ENCODE data around the gene ACR. TPM values are rescaled to one million over a fixed set of nuclear protein-coding genes. Genes with fewer than 3 reads are reported as not detected.

Gene ACR
- total RNA-seq, 1 donor from 2014 or later = not detected

- Histone ChIP-seq H3K4me1 (ENCODE audit: insufficient read depth, low read length) (no peaks in the 10 kb centered on the region), H3K27ac (ENCODE audit: low read depth, low read length) (no peak overlapping the region), H2AFZ (ENCODE audit: low read depth, low read length) (no peak overlapping the region), H3K36me3 (ENCODE audit: insufficient read depth, low read length) (no peaks in the 10 kb centered on the region), H4K20me1 (ENCODE audit: insufficient read depth, low read length) (peaks cover 7% of the 10 kb centered on the region), H3K9me3 (ENCODE audit: insufficient read depth, low read depth, low read length) (no peaks in the 10 kb centered on the region), H3K27me3 (ENCODE audit: insufficient read depth, low read length) (peaks cover 27% of the 10 kb centered on the region), H3K4me3 (ENCODE audit: insufficient read depth, low read depth, low read length) (no peak overlapping the region), H3K4me2 (ENCODE audit: low read length) (no peak overlapping the region), H3K9ac (ENCODE audit: low read length) (no peak overlapping the region), H3K79me2 (ENCODE audit: insufficient read depth, low read length) (no peaks in the 10 kb centered on the region)
- Mint-ChIP-seq H3K36me3 (ENCODE audit: low read depth, unreplicated experiment) (peaks cover 3% of the 10 kb centered on the region), H3K27me3 (ENCODE audit: low read depth, unreplicated experiment) (peaks cover 51% of the 10 kb centered on the region), H3K4me1 (ENCODE audit: low read depth, unreplicated experiment) (peaks cover 4% of the 10 kb centered on the region), H3K4me3 (ENCODE audit: unreplicated experiment) (no peak overlapping the region), H3K9me3 (ENCODE audit: unreplicated experiment) (peaks cover 7% of the 10 kb centered on the region), H3K27ac (ENCODE audit: unreplicated experiment) (no peak overlapping the region)
- DNase-seq (ENCODE audit: low read depth) = no peak
- FAIRE-seq = no peak
- TF ChIP-seq EZH2 (IDR thresholded peaks at IDR 0.05; ENCODE audit: insufficient read depth, low read length) (no peak), CTCF (IDR thresholded peaks at IDR 0.05; ENCODE audit: insufficient read depth, low read depth, low read length) (no peak)
These were observed 2.8 kb upstream of the ACR start for GRCh38 chr22:50734986-50735738.

GRCh38 chr22:50735739-50736030, 2.3 kb upstream of the ACR start:
- peaks cover 27% of the 10 kb centered on the region for H3K27me3 ChIP-seq (ENCODE audit: insufficient read depth, low read length)
- no peak for DNase-seq (ENCODE audit: low read depth)
- H4K20me1 ChIP-seq (ENCODE audit: insufficient read depth, low read length) = peaks cover 7% of the 10 kb centered on the region
- H3K9me3 ChIP-seq (ENCODE audit: insufficient read depth, low read depth, low read length) = no peaks in the 10 kb centered on the region
- no peak overlapping the region for H3K27ac Mint-ChIP-seq (ENCODE audit: unreplicated experiment)
- H3K27ac ChIP-seq (ENCODE audit: low read depth, low read length) = no peak overlapping the region
- no peak overlapping the region for H3K4me2 ChIP-seq (ENCODE audit: low read length)
- no peaks in the 10 kb centered on the region for H3K4me1 ChIP-seq (ENCODE audit: insufficient read depth, low read length)
- FAIRE-seq = no peak
- peaks cover 7% of the 10 kb centered on the region for H3K9me3 Mint-ChIP-seq (ENCODE audit: unreplicated experiment)
- H3K36me3 ChIP-seq (ENCODE audit: insufficient read depth, low read length) = no peaks in the 10 kb centered on the region
- no peak overlapping the region for H3K4me3 ChIP-seq (ENCODE audit: insufficient read depth, low read depth, low read length)
- H3K4me1 Mint-ChIP-seq (ENCODE audit: low read depth, unreplicated experiment) = peaks cover 4% of the 10 kb centered on the region
- H3K36me3 Mint-ChIP-seq (ENCODE audit: low read depth, unreplicated experiment) = peaks cover 3% of the 10 kb centered on the region
- H3K9ac ChIP-seq (ENCODE audit: low read length) = no peak overlapping the region
- H3K4me3 Mint-ChIP-seq (ENCODE audit: unreplicated experiment) = no peak overlapping the region
- TF ChIP-seq CTCF (IDR thresholded peaks at IDR 0.05; ENCODE audit: insufficient read depth, low read depth, low read length) = no peak
- no peak for TF ChIP-seq EZH2 (IDR thresholded peaks at IDR 0.05; ENCODE audit: insufficient read depth, low read length)
- no peaks in the 10 kb centered on the region for H3K79me2 ChIP-seq (ENCODE audit: insufficient read depth, low read length)
- H3K27me3 Mint-ChIP-seq (ENCODE audit: low read depth, unreplicated experiment) = peaks cover 55% of the 10 kb centered on the region
- no peak overlapping the region for H2AFZ ChIP-seq (ENCODE audit: low read depth, low read length)

- no peak overlapping the region for H3K9ac ChIP-seq (ENCODE audit: low read length)
- peaks cover 21% of the 10 kb centered on the region for H3K27me3 ChIP-seq (ENCODE audit: insufficient read depth, low read length)
- no peaks in the 10 kb centered on the region for H3K36me3 Mint-ChIP-seq (ENCODE audit: low read depth, unreplicated experiment)
- no peaks in the 10 kb centered on the region for H3K9me3 ChIP-seq (ENCODE audit: insufficient read depth, low read depth, low read length)
- no peak for TF ChIP-seq CTCF (IDR thresholded peaks at IDR 0.05; ENCODE audit: insufficient read depth, low read depth, low read length)
- no peak for TF ChIP-seq EZH2 (IDR thresholded peaks at IDR 0.05; ENCODE audit: insufficient read depth, low read length)
- DNase-seq (ENCODE audit: low read depth) (no peak), FAIRE-seq (no peak)
- no peak overlapping the region for H3K4me2 ChIP-seq (ENCODE audit: low read length)
- H3K79me2 ChIP-seq (ENCODE audit: insufficient read depth, low read length) = no peaks in the 10 kb centered on the region
- no peaks in the 10 kb centered on the region for H3K36me3 ChIP-seq (ENCODE audit: insufficient read depth, low read length)
- no peak overlapping the region for H3K4me3 Mint-ChIP-seq (ENCODE audit: unreplicated experiment)
- H3K4me3 ChIP-seq (ENCODE audit: insufficient read depth, low read depth, low read length) = no peak overlapping the region
- peaks cover under 1% of the 10 kb centered on the region for H4K20me1 ChIP-seq (ENCODE audit: insufficient read depth, low read length)
- H3K4me1 ChIP-seq (ENCODE audit: insufficient read depth, low read length) = no peaks in the 10 kb centered on the region
- H3K27ac Mint-ChIP-seq (ENCODE audit: unreplicated experiment) = no peak overlapping the region
- H2AFZ ChIP-seq (ENCODE audit: low read depth, low read length) = no peak overlapping the region
- H3K4me1 Mint-ChIP-seq (ENCODE audit: low read depth, unreplicated experiment) = no peaks in the 10 kb centered on the region
- peaks cover 7% of the 10 kb centered on the region for H3K9me3 Mint-ChIP-seq (ENCODE audit: unreplicated experiment)
- peaks cover 63% of the 10 kb centered on the region for H3K27me3 Mint-ChIP-seq (ENCODE audit: low read depth, unreplicated experiment)
- H3K27ac ChIP-seq (ENCODE audit: low read depth, low read length) = no peak overlapping the region
These were observed 734 bp downstream of the ACR start for GRCh38 chr22:50738649-50739227.
